IMR-90 (cell line): ENCODE data around the gene MROH7. TPM values are rescaled to one million over a fixed set of nuclear protein-coding genes. Genes with fewer than 3 reads are reported as not detected.

Experiments used
- ATAC-seq: fragments of 200-7000 bp; cut with Tn5 transposase; 2 replicates; pipeline ENCODE4 v1.9.1; 2020; ENCODE audit warnings: low read depth, mild to moderate bottlenecking, moderate library complexity
- BruUV-seq: library from RNA; stranded (reverse); fragments of 400-500 nt; replicated peaks from 2 replicates; lab custom pipeline; 2021; lab: Mats Ljungman, UMichigan
- CTCF ChIA-PET: fragments of 300-600 bp; formaldehyde crosslinking; extraction: SDS; loops from one replicate; lab custom pipeline; 2021; ENCODE audit warnings: antibody characterized with exemption; lab: Yijun Ruan, JAX
- POLR2A ChIA-PET: fragments of 300-600 bp; sonication (Branson Sonifier 250); formaldehyde crosslinking; loops from one replicate; lab custom pipeline; 2022; ENCODE audit warnings: antibody characterized with exemption; ENCODE audit not compliant: unreplicated experiment; lab: Charles Lee
- DNase-seq: peaks from one replicate; pipeline ENCODE4 v3.0.0; 2013
- H2AFZ ChIP-seq: replicated peaks from 2 replicates; pipeline ENCODE3; 2013; ENCODE audit warnings: low read length, mild to moderate bottlenecking; ENCODE audit not compliant: poor library complexity
- H2AK5ac ChIP-seq: 2 replicates; pipeline ENCODE4 v1.6.1; 2013; ENCODE audit warnings: low read depth, low read length, inconsistent platforms
- H2AK9ac ChIP-seq: replicated peaks from 2 replicates; pipeline ENCODE3; 2013; ENCODE audit warnings: mild to moderate bottlenecking, low read depth, low read length, moderate library complexity; ENCODE audit not compliant: poor library complexity
- H2BK120ac ChIP-seq: 2 replicates; pipeline ENCODE4 v1.6.1; 2013; ENCODE audit warnings: low read depth, low read length, inconsistent platforms
- H2BK15ac ChIP-seq: 3 replicates; pipeline ENCODE4 v1.6.1; 2013; ENCODE audit warnings: low read depth, low read length, inconsistent platforms
- H2BK20ac ChIP-seq: 2 replicates; pipeline ENCODE4 v1.6.1; 2013; ENCODE audit warnings: low read depth, mild to moderate bottlenecking, inconsistent platforms, low read length, moderate library complexity
- H2BK5ac ChIP-seq: 2 replicates; pipeline ENCODE4 v1.6.1; 2013; ENCODE audit warnings: mild to moderate bottlenecking, low read depth, low read length, inconsistent platforms; ENCODE audit not compliant: poor library complexity, severe bottlenecking
- H3K14ac ChIP-seq: replicated peaks from 2 replicates; pipeline ENCODE4 v1.6.1; 2013; ENCODE audit warnings: low read depth, low read length, inconsistent platforms
- H3K18ac ChIP-seq: 2 replicates; pipeline ENCODE4 v1.6.1; 2013; ENCODE audit warnings: low read depth, low read length, control low read depth
- H3K23ac ChIP-seq: 2 replicates; pipeline ENCODE4 v1.6.1; 2013; ENCODE audit warnings: low read depth, low read length, inconsistent platforms
- H3K27ac ChIP-seq: 2 replicates; pipeline ENCODE4 v1.5.1; 2013; ENCODE audit warnings: mild to moderate bottlenecking, control low read depth, low read length; ENCODE audit not compliant: insufficient read depth
- H3K27me3 ChIP-seq: 2 replicates; pipeline ENCODE4 v1.6.1; 2013; ENCODE audit warnings: low read length; ENCODE audit not compliant: control insufficient read depth, insufficient read depth
- H3K36me3 ChIP-seq: 2 replicates; pipeline ENCODE4 v1.6.1; 2013; ENCODE audit warnings: low read length, mixed read lengths; ENCODE audit not compliant: control insufficient read depth, insufficient read depth
- H3K4ac ChIP-seq: 2 replicates; pipeline ENCODE4 v1.6.1; 2013; ENCODE audit warnings: low read depth, low read length, inconsistent platforms
- H3K4me1 ChIP-seq: 2 replicates; pipeline ENCODE4 v1.6.1; 2013; ENCODE audit warnings: low read length, mixed read lengths; ENCODE audit not compliant: control insufficient read depth, insufficient read depth
- H3K4me2 ChIP-seq: 2 replicates; pipeline ENCODE4 v1.6.1; 2013; ENCODE audit warnings: low read depth, mild to moderate bottlenecking, control low read depth, low read length, moderate library complexity
- H3K4me3 ChIP-seq: 2 replicates; pipeline ENCODE4 v1.5.1; 2013; ENCODE audit warnings: low read depth, mild to moderate bottlenecking, control low read depth, low read length, moderate library complexity; ENCODE audit not compliant: insufficient read depth
- H3K56ac ChIP-seq: 2 replicates; pipeline ENCODE4 v1.6.1; 2013; ENCODE audit warnings: low read length, inconsistent platforms; ENCODE audit not compliant: insufficient read depth; ENCODE audit errors: extremely low read depth
- H3K79me1 ChIP-seq, 2 experiments: 2 replicates each; pipeline ENCODE4 v1.6.1; 2013; ENCODE audit warnings: low read length in 2 of 2, inconsistent platforms in 1 of 2, low read depth in 1 of 2
- H3K9ac ChIP-seq: 2 replicates; pipeline ENCODE4 v1.6.1; 2013; ENCODE audit warnings: low read depth, low read length, control low read depth
- H3K9me1 ChIP-seq: 2 replicates; pipeline ENCODE4 v1.6.1; 2013; ENCODE audit warnings: low read length, inconsistent platforms; ENCODE audit not compliant: insufficient read depth
- H3K9me3 ChIP-seq: 2 replicates; pipeline ENCODE4 v1.6.1; 2013; ENCODE audit warnings: low read length; ENCODE audit not compliant: control insufficient read depth, insufficient read depth
- H4K20me1 ChIP-seq: 2 replicates; pipeline ENCODE4 v1.6.1; 2013; ENCODE audit warnings: low read length, inconsistent platforms; ENCODE audit not compliant: insufficient read depth
- H4K5ac ChIP-seq: 2 replicates; pipeline ENCODE4 v1.6.1; 2013; ENCODE audit warnings: mild to moderate bottlenecking, low read depth, low read length, control low read depth
- H4K8ac ChIP-seq, 2 experiments: 2 replicates each; pipeline ENCODE4 v1.6.1; 2013; ENCODE audit warnings: low read depth in 2 of 2, low read length in 2 of 2, control low read depth in 1 of 2, inconsistent platforms in 1 of 2
- H4K91ac ChIP-seq: 2 replicates; pipeline ENCODE4 v1.6.1; 2013; ENCODE audit warnings: low read depth, low read length, inconsistent platforms; ENCODE audit not compliant: insufficient read depth
- BHLHE40 ChIP-seq: fragments of 150-350 bp; IDR thresholded peaks from 2 replicates; pipeline ENCODE4 v1.6.1; 2016; ENCODE audit warnings: mild to moderate bottlenecking, low read depth, low read length
- CEBPB ChIP-seq: IDR thresholded peaks from 2 replicates; pipeline ENCODE4 v1.6.1; 2012; ENCODE audit warnings: low read depth, low read length, improper control_type of control experiment
- CHD1 ChIP-seq: IDR thresholded peaks from 2 replicates; pipeline ENCODE4 v1.6.1; 2012; ENCODE audit warnings: low read depth, low read length, improper control_type of control experiment
- FOS ChIP-seq: fragments of 150-350 bp; IDR thresholded peaks from 2 replicates; pipeline ENCODE4 v1.6.1; 2016; ENCODE audit warnings: low read depth, low read length
- MAFK ChIP-seq: IDR thresholded peaks from 2 replicates; pipeline ENCODE4 v1.6.1; 2012; ENCODE audit warnings: low read depth, low read length, improper control_type of control experiment
- MAZ ChIP-seq: IDR thresholded peaks from 2 replicates; pipeline ENCODE4 v1.6.1; 2012; ENCODE audit warnings: low read depth, mild to moderate bottlenecking, low read length, improper control_type of control experiment, moderate library complexity, borderline replicate concordance
- MXI1 ChIP-seq: IDR thresholded peaks from 2 replicates; pipeline ENCODE4 v1.6.1; 2012; ENCODE audit warnings: low read depth, mild to moderate bottlenecking, low read length, moderate library complexity, borderline replicate concordance
- NFE2L2 ChIP-seq: fragments of 150-350 bp; IDR thresholded peaks from 2 replicates; pipeline ENCODE4 v1.6.1; 2016; ENCODE audit warnings: low read depth, mild to moderate bottlenecking, low read length
- RAD21 ChIP-seq: IDR thresholded peaks from 2 replicates; pipeline ENCODE4 v1.6.1; 2012; ENCODE audit warnings: low read length, improper control_type of control experiment
- RCOR1 ChIP-seq: IDR thresholded peaks from 2 replicates; pipeline ENCODE4 v1.6.1; 2012; ENCODE audit warnings: mild to moderate bottlenecking, low read length, improper control_type of control experiment; ENCODE audit not compliant: insufficient replicate concordance
- RFX5 ChIP-seq: IDR thresholded peaks from 2 replicates; pipeline ENCODE4 v1.8.0; 2012; ENCODE audit warnings: low read depth, mild to moderate bottlenecking, low read length, moderate library complexity
- SMC3 ChIP-seq: fragments of 150-350 bp; IDR thresholded peaks from 2 replicates; pipeline ENCODE4 v1.6.1; 2016; ENCODE audit warnings: low read depth, mild to moderate bottlenecking, antibody characterized with exemption, low read length, moderate library complexity
- WGBS, 2 experiments: methylation state at CpG; one replicate each; pipeline versions ENCODE4 v1.1.5 to v1.1.7; 2013; ENCODE audit warnings: missing lambda C conversion rate in 2 of 2; ENCODE audit not compliant: insufficient read length in 1 of 2; ENCODE audit errors: extremely low coverage in 2 of 2; 5-methylcytosine and 5-hydroxymethylcytosine counted together
- dilution Hi-C: fragments of 300-500 bp; cut with HindIII; formaldehyde crosslinking; loops from one replicate; pipeline ENCODE4 v1.14.3; 2018; ENCODE audit warnings: low sequenced_read_pairs; ENCODE audit not compliant: unreplicated experiment
- in situ Hi-C: fragments of 300-500 bp; cut with MboI; formaldehyde crosslinking; loops from 3 replicates; pipeline ENCODE4 v1.14.3; 2019; ENCODE audit warnings: low sequenced_read_pairs, inconsistent platforms, mixed read lengths
- intact Hi-C: fragments of 100-400 bp; cut with micrococcal nuclease; formaldehyde crosslinking; loops from 2 replicates; pipeline ENCODE4 v1.10.0; 2022
- polyA plus RNA-seq, 3 experiments: library from polyadenylated mRNA; depleted of rRNA; stranded (reverse); fragments of >200 nt; gene quantifications; 2 replicates each; pipeline ENCODE4 v1.2.3, GENCODE V29; 2012; ENCODE audit warnings: low replicate concordance in 1 of 3
- total RNA-seq: library from RNA; depleted of rRNA; stranded (reverse); fragments of >200 nt; gene quantifications from 2 replicates; pipeline ENCODE4 v1.2.3, GENCODE V29; 2012
- TF ChIP-seq, protein P1 (sequence below): fragments of 150-350 bp; IDR thresholded peaks from 2 replicates; pipeline ENCODE4 v1.6.1; 2017; ENCODE audit warnings: mild to moderate bottlenecking, antibody characterized with exemption, low read length, low read depth
- TF ChIP-seq, protein P2 (sequence below): conservative IDR thresholded peaks from 2 replicates; pipeline ENCODE4 v1.5.1; 2012; ENCODE audit warnings: mild to moderate bottlenecking, low read depth, low read length, improper control_type of control experiment
- TF ChIP-seq, protein P3 (sequence below): fragments of 150-350 bp; IDR thresholded peaks from 2 replicates; pipeline ENCODE4 v1.6.1; 2016; ENCODE audit warnings: low read depth, mild to moderate bottlenecking, low read length, moderate library complexity, borderline replicate concordance

Gene MROH7
- total and polyA plus RNA-seq, 2 of the 4 experiments (the other 2 are of a cell fraction): not detected

DNA sequence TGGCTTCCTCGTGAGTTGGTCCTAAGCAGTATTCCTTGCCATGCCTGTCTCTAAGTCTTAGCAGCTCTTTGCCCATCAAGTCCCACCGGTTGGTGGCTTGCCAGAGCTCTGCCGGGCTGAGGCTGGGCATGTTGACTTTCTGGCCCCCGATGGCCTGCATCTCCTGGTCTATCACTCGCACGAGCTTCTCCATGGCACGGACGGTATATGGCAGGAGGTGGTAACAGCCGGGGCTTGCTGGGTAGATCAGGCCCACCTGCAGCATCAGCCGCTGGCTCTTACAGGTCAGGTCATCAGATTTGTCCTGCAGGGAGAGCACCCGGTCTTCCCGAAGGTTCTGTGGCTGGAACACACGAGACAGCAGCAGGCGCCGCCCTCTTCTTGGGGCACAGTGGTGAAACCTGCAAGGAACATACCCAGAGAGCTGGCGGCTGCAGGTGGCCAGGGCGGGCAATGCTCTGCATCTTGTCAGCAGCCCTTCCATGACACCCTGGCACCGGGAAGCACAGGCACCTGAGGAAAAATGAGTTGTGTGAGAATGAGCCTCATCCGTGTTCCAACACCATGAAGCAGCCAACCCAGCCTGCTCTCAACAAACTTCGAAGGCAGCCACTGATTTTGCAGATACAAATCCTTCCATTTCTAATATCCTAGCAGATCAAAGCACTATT, 117.2 kb downstream of the MROH7 start:
- Histone ChIP-seq H3K4me3 (no peak overlapping the region), H2BK120ac (no peak overlapping the region), H2BK5ac (no peak overlapping the region), H3K9me1 (no peaks in the 10 kb centered on the region; the same call in 1 of the 2 replicates), H2AK9ac (no peak overlapping the region), H3K79me1 (peaks cover 16 to 28% of the 10 kb centered on the region in 2 experiments), H3K27me3 (no peaks in the 10 kb centered on the region), H2BK20ac (no peak overlapping the region), H3K18ac (no peak overlapping the region), H3K4me1 (no peaks in the 10 kb centered on the region), H4K91ac (no peak overlapping the region), H3K14ac (no peak overlapping the region), H2AK5ac (no peak overlapping the region), H3K27ac (no peak overlapping the region), H3K9me3 (no peaks in the 10 kb centered on the region), H3K4ac (no peak overlapping the region), H4K20me1 (no peaks in the 10 kb centered on the region; the same call in 1 of the 2 replicates), H3K4me2 (no peak overlapping the region), H3K56ac (no peak overlapping the region), H3K9ac (no peak overlapping the region), H3K36me3 (peaks cover 12% of the 10 kb centered on the region), H2BK15ac (no peak overlapping the region), H4K5ac (no peak overlapping the region), H3K23ac (no peak overlapping the region), H2AFZ (no peak overlapping the region), H4K8ac (no peak overlapping the region)
- CTCF ChIA-PET: no interaction called here
- TF ChIP-seq CHD1: no peak
- TF ChIP-seq, protein P1, sequence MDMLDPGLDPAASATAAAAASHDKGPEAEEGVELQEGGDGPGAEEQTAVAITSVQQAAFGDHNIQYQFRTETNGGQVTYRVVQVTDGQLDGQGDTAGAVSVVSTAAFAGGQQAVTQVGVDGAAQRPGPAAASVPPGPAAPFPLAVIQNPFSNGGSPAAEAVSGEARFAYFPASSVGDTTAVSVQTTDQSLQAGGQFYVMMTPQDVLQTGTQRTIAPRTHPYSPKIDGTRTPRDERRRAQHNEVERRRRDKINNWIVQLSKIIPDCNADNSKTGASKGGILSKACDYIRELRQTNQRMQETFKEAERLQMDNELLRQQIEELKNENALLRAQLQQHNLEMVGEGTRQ: no peak
- TF ChIP-seq SMC3: no peak
- TF ChIP-seq, protein P2, sequence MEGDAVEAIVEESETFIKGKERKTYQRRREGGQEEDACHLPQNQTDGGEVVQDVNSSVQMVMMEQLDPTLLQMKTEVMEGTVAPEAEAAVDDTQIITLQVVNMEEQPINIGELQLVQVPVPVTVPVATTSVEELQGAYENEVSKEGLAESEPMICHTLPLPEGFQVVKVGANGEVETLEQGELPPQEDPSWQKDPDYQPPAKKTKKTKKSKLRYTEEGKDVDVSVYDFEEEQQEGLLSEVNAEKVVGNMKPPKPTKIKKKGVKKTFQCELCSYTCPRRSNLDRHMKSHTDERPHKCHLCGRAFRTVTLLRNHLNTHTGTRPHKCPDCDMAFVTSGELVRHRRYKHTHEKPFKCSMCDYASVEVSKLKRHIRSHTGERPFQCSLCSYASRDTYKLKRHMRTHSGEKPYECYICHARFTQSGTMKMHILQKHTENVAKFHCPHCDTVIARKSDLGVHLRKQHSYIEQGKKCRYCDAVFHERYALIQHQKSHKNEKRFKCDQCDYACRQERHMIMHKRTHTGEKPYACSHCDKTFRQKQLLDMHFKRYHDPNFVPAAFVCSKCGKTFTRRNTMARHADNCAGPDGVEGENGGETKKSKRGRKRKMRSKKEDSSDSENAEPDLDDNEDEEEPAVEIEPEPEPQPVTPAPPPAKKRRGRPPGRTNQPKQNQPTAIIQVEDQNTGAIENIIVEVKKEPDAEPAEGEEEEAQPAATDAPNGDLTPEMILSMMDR: no peak
- no peak for TF ChIP-seq RAD21
- no peak for TF ChIP-seq BHLHE40
- TF ChIP-seq MAFK: no peak
- no peak for TF ChIP-seq MAZ
- no peak for TF ChIP-seq RCOR1
- TF ChIP-seq NFE2L2: no peak
- TF ChIP-seq, protein P3, sequence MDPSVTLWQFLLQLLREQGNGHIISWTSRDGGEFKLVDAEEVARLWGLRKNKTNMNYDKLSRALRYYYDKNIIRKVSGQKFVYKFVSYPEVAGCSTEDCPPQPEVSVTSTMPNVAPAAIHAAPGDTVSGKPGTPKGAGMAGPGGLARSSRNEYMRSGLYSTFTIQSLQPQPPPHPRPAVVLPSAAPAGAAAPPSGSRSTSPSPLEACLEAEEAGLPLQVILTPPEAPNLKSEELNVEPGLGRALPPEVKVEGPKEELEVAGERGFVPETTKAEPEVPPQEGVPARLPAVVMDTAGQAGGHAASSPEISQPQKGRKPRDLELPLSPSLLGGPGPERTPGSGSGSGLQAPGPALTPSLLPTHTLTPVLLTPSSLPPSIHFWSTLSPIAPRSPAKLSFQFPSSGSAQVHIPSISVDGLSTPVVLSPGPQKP: no peak
- TF ChIP-seq CEBPB: no peak
- no peak for TF ChIP-seq FOS
- no peak for TF ChIP-seq RFX5
- no peak for TF ChIP-seq MXI1
- intact Hi-C loops (no loop called here), dilution Hi-C loops (no loop called here), in situ Hi-C loops (no loop called here)
- WGBS, 2 experiments: 93% methylated on average over 12 of the region's 20 CpGs; no CpG with 5 or more reads in 1 of the 2 experiments
- no peak for DNase-seq
- ATAC-seq: no peak
- POLR2A ChIA-PET: no interaction called here
- BruUV-seq: no TSS peak
